Measurements from ENCODE around the gene POLE.

The POLE gene

DNA sequence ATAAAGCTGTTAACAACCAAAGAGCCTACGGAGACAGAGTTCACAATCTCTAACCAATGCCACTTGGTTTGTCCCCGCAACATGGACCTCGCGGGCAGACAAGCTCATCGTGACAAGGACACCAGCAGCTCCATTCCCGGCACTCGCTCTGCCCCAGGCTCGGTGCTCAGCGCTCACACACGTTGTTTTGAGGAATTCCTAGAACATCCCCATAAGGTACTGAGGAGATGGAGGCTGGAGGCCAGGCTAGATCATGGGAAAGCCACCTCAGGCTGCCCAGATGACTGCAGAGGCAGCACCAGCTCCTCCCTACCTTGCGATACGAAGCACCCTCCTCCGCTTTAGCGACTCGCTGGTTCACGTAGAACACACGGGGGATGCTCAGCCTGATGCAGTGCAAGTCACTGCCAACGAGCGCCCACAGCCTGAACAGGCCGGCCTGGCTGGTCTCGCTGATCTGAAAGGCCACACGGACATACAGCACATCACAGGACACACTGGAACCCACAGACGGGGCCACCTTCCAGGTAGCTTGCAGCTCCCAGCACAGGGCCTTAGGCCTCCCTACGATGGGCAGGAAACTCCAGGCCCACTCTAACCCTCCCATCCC is 38.4 kb downstream of the POLE start:
- no peak for DNase-seq

GRCh38 chr12:132647858-132648257 is 39.3 kb downstream of the POLE start:
- DNase-seq = no peak

DNA sequence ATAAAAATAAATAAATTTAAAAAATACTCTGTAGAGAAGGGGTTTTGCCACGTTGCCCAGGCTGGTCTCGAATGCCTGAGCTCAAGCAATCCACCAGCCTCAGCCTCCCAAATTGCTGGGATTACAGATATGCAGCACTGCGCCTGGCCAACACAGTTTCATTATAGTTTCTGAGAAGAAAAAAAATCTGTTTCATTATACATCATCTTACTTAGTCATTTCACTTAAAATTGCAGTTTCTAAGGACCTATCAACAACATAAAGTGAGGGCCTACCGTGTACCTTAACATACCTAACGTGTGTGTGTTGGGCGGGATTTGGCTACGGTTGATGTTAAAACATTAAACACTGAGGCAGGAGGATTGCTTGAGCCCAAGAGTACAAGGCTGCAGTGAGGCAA is 40.3 kb downstream of the POLE start:
- DNase-seq = no peak

- DNase-seq = no peak
Measured at GRCh38 chr12:132642846-132643835, 44.0 kb downstream of the POLE start.

DNA sequence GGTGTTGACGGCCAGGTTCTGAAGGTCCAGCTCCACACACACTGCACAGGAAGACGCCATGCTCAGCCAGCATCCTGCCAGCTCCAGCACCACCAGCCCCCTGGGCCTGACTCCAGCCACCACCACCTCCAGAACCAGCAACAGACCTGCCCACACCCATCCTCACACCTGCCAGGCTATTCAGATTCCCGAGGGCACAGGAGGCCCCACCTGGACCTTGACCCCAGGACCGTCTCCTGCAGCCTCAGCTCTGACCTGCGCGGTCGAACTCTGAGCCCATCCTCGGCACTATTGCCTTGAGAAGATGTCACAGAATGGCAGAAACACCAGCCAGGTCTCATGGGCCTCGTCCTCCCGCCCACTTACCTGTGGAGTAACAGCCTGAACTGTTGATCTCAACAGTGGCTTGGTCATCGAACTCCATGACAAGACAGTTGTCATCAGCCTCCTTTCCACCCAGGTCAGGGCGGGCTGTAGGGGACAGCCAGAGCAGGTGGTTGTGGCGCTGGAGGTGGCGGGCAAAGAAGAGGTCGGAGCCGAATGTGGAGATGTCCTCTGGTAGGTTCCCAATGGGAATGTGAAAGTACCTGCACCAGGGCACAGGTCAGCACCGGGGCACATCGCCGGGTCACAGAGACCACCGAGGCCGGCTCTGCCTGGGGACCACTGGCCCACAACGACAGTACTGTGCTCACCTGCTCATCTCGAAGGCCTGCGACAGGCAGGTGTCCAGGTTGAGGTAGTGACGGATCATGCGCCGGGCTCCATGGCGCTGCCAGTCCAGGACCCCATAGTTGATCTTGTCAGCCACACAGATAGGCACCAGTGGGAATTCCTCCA is 45.1 kb downstream of the POLE start:
- no peak for DNase-seq

- no peak for DNase-seq
Measured at GRCh38 chr12:132640936-132641335, 46.2 kb downstream of the POLE start.

GRCh38 chr12:132639956-132640520 is 47.1 kb downstream of the POLE start:
- no peak for DNase-seq

GRCh38 chr12:132638541-132639408 is 48.4 kb downstream of the POLE start:
- peak; percentile 30 for DNase-seq

DNA sequence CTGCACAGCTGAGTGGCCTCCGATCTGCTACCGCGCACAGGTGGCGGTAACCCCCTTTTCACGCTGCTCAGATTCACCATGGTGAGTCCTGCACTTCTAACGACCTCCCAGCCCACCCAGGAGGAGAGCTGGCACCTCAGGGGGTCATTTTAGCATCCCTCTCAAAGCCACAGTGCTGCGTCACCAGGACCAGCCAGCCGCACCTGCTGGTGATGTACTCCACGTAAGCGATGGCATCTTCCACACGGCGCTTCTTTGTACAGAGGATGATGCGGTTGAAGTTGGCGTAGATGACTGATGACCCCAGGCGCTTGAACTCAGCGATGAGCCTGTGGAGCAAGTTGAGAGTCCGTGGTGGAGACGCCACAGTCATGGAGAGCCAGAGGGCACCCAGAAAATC is 49.3 kb downstream of the POLE start:
- no peak for DNase-seq

DNA sequence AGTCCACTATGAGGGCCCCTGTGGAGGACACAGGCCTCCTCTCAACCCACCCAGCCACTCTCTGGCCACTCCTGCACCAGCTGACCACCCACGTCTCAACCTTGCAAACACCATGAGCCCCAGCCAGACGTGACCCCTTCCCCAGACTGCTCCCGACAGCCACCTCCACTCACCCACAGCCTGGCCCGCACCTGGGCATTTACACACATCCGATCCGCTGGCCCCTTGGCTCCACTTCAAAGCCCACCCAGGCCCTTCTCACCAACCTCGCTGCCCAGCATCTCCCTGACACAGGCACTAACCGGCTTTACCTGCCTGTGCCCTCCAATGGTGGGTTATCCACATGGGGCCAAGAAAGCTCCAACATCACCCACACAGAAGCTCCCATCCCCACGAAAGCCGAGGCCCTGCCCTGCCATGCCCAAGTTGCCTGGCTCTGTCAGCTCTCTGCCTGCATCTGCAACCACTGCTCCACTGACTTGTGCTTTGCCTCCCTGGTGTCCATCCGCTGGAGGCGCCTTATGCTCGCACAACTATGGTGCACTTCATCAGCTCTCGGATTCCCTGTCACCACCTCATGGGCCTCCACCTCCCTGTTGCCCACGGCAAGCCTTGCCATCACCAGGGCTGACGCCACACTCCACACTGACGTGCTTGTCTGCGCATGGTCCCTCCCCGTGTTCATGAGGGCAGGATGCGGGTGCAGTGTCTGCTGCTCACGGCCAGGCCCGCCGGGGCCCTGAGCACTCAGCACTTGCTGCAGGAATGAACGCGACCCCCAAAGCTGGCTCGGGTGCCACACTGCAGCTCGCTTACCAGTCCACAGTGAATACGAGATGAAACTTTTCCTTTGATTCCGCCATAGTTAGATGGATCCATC is 51.8 kb downstream of the POLE start:
- DNase-seq = no peak

GRCh38 chr12:132634411-132634990 is 52.6 kb downstream of the POLE start:
- no peak for DNase-seq

DNA sequence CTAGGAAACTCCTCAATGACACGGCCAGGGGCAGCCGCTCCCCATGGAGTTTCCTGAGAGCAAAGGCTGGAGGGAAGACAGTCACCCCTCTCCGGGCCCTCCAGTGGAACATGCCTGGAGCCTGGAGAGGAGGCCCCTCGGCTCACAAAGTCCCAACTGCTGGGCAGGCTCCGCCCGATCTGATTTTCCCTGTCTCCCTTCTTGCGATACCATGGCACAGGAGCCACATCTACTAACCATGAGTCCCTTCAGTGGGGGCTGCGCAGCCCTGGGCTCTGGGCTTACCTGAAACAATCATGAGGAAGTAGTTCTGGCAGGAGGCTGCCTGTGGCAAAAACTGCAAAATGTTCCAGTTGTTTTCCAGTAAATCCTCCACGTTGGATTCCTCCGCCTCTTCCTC is 53.2 kb downstream of the POLE start:
- DNase-seq = no peak

DNA sequence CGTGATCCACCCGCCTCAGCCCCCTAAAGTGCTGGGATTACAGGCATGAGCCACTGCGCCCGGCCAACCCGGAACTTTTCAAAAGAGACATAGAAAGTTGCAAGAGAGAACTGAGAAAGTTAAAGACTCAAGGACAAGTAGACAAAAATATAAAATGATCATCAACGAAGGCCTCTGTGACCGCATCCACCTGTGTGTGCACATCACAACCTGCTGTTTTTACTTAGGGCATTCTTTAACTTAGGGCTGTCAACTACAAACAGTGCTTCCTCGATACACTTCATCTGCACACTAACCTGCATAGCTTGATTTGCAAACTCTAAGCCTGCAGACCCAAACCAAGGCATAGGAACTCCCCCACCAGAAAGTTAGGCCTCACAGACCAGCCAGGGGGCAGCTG is 53.7 kb downstream of the POLE start:
- DNase-seq = no peak

DNA sequence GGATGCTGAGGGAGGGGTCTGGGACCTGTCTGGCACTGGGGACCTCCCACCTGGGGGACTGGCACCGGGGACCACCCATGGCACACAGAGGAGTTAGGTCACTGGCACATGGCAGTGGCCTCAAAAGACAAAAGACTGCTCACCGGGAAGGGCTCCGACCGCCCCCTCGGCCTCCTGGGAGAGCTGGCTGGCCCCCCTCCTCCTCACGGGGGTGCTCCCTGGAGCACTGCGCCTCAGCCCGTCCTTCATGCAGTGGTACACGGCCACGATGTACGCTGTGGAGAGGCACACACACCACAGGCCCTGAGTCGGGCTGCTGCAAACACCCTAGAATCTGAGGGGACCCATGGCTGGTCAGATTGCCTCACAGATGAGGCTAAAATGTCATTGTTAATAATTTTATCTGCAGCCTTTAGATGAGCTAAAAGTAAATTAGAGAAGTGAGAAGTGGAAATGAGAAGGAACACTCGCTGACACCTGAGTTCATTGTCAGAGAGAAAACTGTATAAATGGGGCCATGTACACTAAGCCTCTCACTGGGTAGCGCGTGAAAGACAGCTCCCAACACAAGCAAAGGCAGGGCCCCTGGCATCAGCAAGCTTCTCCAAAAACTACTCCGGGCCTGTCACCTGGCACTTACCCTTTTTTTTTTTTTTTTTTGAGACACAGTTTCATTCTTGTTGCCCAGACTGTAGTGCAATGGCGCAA is 54.5 kb downstream of the POLE start:
- no peak for DNase-seq

GRCh38 chr12:132631666-132632065 is 55.5 kb downstream of the POLE start:
- DNase-seq = no peak

DNA sequence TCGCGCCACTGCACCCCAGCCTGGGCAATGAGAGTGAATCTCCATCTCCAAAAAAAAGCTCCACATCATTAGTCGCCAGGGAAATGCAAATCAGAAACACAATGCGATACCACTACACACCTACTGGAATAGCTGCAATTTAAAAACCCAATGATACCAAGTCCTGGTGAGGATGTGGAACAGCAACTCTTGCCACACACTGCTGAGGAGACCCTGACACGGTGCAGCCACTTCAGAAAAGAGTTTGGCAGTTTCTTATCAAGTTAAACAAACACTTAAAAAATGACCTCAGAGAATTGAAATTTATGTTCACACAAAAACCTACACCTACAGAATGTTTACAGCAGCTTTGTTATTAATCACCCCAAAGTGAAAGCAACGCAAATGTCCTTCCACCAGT is 56.5 kb downstream of the POLE start:
- DNase-seq = no peak

DNA sequence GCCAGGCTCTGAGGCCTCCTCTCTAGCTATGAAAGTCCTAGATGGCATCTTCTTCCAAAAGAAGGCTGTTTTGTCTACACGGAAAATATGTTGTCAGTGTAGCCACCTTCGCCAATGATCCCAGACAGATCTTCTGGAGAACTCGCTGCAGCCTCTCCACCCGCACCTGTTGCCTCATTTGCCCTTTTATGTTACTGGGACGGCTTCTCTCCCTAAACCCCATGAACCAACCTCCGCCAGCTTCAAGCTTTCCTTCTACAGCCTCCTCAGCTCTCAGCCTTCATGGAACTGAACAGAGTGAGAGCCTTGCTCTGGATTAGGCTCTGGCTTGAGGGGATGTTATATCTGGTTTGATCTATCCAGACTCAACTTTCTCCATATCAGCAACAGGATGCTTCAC is 57.8 kb downstream of the POLE start:
- DNase-seq = no peak

GRCh38 chr12:132625731-132626430 is 61.3 kb downstream of the POLE start:
- DNase-seq = no peak

DNA sequence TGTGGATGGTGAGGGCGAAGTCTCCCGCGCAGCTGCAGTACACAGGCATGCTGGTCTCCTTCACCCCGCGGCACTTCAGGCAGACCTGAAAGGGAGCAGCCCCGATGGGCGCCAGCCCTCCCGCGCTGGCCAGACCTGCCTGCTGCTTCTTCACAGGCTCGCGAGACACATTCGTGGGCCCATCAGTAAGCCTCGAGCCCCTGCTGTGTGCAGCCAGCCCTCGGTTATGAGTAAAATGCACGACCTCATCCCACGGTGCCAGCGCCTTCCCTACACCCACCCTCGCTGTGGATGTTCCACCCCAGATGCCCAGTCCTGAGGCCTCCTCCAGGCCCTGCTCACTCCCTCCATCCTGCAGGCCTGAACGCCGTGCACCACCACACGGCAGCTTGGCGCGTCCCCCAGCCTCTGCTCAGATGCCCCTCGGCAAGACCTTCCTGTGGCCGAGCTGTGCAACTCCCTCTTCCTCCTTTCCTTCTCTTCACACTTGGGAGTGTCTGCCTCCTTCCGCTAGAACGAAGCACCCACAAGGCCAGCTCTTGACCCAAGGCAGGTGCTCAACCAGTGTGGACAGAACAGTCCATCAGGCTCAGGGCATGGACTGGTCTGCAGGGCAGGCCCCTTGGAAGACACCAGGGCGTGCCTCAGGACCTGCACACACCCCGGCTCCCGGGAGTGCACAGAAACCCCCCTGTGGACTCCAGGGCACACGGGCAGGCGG is 62.1 kb downstream of the POLE start:
- DNase-seq = no peak

All from suppressor macrophage treated with lipopolysaccharide for 4 hours (primary cell).